Stimulated activated naive CD8-positive, alpha-beta T cell treated with anti-CD3 and anti-CD28 coated beads, Interleukin-15, Interleukin-2, amounts not matched to agents 100 U/mL and 50 U/mL, for 24 hours (primary cell): Measurements from ENCODE around the gene PTPRN2.
A peak's percentile ranks its signal among the peaks of the same experiment; 100 is the strongest.
"Not testable (repeated sequence)": the region's sequence is repeated elsewhere in the genome, so short reads cannot be mapped to it uniquely, and the experiment has no call there.

Source experiments
- ATAC-seq: fragments of 150-1000 bp; cut with Tn5 transposase; one replicate; pipeline ENCODE4 v1.10.0; 2021
- DNase-seq: peaks from one replicate; pipeline ENCODE4 v3.0.0; 2021

Gene PTPRN2

GRCh38 chr7:158166386-158167340 is 421.0 kb downstream of the PTPRN2 start:
- DNase-seq, result no peak
- no peak for ATAC-seq

DNA sequence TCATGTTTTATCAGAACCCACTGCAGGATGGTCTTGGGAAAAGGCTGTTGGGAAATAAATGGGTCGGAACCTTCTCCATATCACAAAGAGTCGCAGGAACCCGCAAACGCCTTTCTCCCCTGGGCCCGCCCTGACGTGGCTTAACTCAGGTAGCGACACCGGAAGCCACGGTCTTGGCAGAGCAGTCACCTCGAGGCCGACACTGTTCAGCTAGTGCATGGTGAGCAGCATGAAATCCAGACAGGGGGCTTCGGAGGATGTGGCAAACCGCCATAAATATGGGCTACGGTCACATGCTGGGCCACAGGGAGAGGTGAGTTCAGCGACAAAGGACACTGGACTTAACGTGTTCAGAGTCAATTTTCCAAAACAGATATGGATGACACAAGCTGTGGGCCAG is 421.9 kb downstream of the PTPRN2 start:
- ATAC-seq (no peak), DNase-seq (no peak)

DNA sequence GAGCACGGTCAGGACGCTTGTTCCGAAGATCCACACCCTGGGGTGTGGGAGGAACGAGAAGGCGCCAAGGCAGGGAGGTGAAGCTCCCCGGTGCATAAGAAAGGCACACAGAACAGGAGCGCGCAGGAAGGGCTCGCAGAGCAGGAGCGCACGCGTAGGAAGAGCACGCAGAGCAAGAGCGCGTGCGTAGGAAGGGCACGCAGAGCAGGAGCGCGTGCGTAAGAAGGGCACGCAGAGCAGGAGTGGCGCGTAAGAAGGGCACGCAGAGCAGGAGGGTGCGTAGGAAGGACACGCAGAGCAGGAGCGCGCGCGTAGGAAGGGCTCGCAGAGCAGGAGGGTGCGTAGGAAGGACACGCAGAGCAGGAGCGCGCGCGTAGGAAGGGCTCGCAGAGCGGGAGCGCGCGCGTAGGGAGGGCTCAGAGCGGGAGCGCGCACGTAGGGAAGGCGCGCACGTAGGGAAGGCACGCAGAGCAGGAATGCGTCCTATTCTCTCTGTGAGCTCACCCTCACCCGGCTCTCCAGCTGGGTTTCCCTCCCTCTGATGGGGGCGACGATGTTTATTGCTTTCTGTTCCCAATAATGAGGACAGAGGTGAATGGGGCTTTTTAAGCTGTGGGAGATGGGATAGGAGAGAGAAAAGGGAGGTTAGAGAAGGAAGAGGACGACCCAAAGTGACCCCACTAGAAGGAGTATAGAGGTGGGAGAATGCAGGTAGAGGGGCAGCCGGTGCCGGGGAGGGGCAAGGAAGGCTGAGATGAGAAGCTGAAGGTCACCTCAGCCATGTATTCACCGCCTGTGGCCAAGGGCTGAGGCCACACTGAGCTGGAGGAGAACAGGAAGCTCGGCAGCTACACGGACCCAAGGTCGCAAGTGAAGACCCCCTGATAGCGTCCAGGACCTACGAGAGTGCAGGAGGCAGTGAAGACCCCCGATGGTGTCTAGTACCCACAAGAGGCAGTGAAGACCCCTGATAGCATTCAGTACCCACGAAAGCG is 423.2 kb downstream of the PTPRN2 start:
- no peak for DNase-seq
- no peak for ATAC-seq

DNA sequence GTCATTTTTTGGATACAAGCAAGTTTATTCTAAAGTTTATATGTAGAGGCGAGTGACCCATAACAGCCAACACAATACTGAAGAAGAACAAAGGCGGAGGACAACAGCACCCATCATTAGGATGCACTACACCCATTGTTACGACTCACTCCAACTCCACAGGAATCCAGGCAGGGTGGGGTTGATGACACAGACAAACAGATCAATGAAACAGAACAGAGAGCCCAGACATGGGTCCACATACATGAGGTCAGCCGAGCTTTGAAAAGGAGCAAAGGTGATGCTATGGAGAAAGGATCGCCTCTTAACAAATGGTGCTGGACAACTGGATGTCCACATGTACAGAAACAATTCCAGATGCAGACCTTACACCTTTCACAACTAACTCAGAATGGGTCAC is 426.4 kb downstream of the PTPRN2 start:
- DNase-seq, result no peak
- ATAC-seq, result no peak

DNA sequence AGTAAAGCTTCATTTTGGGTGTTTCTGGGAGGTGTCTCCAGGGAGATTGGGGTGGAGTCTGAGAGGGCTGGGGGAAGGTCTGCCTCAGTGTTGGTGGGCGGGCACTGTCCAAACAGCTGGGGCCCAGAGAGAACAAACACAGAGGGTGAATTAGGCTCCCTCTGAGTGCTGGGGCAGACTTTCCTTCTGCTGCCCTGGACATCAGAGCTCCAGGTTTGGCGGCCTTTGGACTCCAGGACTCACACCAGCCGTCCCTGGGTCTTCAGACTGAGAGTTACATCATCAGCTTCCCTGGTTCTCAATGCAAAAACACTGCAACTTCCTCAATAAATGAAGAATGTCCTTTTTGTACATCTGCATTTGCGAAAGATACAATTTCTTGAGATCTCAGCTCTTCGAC is 427.4 kb downstream of the PTPRN2 start:
- DNase-seq (no peak), ATAC-seq (no peak)

DNA sequence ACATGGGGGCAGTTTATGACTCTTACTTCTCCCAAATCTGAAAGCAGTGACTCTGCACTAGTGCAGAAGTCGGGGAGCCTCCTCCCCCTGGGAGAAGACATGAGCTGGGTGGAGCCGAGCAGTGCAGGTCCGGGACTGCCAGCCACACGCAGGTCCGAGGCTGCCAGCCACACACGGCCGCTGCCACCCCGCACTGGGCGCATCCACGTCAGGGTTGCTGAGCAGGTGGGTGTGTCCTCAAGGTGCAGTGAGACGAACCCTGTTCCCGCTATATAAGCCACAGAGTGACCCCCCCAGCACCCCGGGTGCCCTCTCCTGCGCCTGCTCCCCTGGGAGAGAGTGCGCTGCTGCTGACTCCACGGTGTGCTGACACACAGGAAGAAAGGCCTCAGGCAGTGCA is 430.2 kb downstream of the PTPRN2 start:
- no peak for ATAC-seq
- no peak for DNase-seq

GRCh38 chr7:158151273-158151672 is 436.4 kb downstream of the PTPRN2 start:
- ATAC-seq, result not testable (repeated sequence)
- DNase-seq, result peak; percentile 5

DNA sequence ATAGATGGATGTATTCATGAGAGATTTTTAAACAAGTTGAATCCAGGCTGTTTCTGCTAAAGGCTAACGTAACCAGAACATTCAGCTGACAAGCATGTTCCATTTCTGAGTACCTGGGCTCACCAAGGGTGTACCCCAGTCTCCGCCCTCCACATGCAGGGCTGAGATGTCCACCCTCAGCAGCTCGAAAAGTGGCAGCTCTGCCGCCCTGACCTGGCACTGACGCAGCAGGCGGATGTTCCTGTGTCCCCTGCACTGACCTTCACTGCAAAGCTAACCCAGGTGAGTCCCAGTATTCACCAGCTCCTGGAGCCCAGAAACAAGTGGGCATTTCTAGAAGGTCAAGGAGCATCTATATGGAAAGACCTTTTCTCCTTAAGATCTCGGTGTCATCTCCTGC is 437.4 kb downstream of the PTPRN2 start:
- ATAC-seq (no peak), DNase-seq (no peak)

- DNase-seq, ATAC-seq: not testable (repeated sequence)
Measured at GRCh38 chr7:158147431-158147830, 440.2 kb downstream of the PTPRN2 start.

DNA sequence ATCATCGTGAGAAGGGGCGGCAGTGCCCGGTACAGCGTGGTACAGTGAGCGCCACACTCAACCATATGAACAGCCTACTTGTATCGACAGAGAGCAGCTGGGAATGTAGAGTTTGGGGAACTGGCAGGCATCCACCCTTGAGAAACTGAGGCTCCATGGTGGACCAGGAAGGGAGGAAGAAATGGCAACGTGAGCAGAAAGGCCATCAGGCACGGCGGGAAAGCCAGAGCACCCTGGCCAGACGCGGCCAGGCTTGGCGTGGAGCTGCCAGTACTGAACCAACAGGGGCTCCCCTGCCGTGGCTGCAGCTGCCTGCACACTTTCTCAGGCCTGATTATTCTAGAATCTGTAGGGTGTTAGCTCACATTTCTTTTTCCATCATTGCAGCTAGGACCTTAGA is 442.3 kb downstream of the PTPRN2 start:
- ATAC-seq, result no peak

GRCh38 chr7:158143196-158144120 is 444.2 kb downstream of the PTPRN2 start:
- DNase-seq (no peak), ATAC-seq (no peak)

More for the DNA sequence above, 442.3 kb downstream of the PTPRN2 start:
- DNase-seq, result no peak

DNA sequence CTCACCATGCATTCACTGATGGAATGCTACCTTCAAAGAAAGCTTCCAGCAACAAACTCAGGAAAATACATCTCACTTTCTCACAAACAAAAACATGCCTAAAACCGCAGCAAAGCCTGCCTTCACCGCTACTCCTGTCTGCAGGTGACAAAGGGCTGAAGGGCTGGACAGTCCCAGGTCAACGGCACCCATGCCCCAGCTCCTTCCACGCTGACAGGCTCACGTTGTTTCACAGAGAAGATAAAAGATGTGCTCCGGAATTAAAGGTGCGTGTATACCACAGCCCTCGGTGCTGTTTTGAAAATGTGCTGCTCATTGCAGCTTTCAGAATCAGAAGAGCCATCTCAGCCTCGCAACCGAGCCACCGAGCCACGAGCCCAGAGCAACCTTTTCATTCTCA is 445.0 kb downstream of the PTPRN2 start:
- ATAC-seq, result no peak
- no peak for DNase-seq

DNA sequence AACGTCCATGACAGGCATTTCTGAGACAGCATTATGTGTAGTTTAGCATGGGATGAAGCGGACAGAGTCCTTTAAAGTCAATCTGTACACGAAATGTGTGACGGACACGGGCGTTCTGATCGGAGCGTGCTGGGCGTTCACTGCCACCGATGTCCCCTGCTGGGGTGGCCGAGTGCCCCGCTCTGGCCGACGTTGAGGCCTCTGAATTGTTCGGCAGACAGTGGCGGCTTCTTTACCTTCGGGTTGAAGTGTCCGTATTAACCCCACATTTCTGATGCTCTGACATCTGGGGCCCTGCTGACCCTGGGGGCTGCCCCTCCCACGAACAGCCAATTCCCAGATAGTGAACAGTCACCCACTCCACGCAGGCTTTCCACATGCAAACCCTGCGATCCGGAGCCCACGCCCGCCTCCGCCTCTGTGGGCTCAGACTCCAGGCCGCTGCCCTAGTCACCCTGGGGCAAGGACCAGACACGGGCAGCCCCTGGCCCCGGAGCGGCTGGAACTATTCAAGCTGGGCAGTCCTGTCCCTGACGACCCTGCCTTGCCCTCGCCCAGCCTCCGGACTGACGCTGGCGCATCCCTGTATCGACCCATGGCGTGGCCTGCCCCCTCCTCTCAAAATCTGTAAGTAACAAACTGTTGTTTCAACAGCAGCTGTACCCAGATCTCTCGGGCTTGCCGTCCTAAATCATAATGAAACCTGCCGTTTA is 445.7 kb downstream of the PTPRN2 start:
- DNase-seq (no peak), ATAC-seq (no peak)

DNA sequence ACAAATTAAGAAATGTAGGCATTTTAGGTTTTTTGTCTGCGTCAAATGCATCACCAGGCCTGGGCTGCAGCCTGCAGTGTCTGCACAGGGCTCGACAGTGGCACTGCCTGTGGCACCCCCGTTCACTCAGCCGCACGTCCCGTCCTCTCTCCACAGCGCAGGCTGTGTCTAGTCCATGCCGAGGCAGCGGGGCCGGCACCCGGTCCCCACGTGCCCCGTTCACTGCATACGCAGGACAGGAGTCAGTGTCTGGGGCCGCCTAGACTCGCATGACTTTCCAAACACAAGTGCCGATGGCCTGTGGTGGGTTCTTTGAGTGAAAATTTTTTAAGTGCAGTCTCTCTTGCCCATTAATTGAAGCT is 446.4 kb downstream of the PTPRN2 start:
- ATAC-seq, result no peak

GRCh38 chr7:158140538-158141220 is 446.9 kb downstream of the PTPRN2 start:
- no peak for ATAC-seq
- no peak for DNase-seq

More for the DNA sequence above, 446.4 kb downstream of the PTPRN2 start:
- DNase-seq, result no peak

DNA sequence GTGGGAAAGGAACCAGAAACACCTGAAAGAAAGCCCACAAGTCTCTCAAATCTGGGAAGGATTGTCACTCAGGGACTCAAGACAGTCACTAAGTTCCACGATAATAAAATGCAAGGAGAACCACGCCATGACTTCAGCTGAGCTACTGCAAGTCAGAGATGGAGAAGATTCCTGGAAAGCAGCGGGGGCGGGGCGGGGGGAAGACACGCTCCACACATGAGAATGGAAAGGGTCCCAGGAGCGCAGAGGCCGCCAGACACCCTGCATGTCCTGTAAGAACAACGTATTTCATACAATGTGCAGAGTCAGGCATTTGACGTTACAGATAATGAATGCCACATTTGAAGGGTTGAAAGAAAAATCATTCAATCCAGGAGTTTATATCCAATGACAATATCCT is 448.1 kb downstream of the PTPRN2 start:
- ATAC-seq, result no peak
- no peak for DNase-seq

DNA sequence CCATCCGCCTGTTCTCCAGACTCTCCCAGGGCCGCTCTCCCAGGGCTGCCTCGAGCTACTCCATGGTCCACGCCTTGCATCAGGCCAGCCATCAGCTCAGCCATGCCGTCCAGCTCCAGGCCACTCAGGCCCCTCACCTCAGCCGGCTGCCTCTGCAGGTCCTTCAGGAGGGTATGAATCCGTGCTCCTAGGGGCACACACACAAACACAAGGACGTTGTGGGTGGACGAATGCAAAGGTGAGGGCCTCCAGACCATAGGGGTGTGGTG is 449.4 kb downstream of the PTPRN2 start:
- ATAC-seq (no peak), DNase-seq (no peak)

DNA sequence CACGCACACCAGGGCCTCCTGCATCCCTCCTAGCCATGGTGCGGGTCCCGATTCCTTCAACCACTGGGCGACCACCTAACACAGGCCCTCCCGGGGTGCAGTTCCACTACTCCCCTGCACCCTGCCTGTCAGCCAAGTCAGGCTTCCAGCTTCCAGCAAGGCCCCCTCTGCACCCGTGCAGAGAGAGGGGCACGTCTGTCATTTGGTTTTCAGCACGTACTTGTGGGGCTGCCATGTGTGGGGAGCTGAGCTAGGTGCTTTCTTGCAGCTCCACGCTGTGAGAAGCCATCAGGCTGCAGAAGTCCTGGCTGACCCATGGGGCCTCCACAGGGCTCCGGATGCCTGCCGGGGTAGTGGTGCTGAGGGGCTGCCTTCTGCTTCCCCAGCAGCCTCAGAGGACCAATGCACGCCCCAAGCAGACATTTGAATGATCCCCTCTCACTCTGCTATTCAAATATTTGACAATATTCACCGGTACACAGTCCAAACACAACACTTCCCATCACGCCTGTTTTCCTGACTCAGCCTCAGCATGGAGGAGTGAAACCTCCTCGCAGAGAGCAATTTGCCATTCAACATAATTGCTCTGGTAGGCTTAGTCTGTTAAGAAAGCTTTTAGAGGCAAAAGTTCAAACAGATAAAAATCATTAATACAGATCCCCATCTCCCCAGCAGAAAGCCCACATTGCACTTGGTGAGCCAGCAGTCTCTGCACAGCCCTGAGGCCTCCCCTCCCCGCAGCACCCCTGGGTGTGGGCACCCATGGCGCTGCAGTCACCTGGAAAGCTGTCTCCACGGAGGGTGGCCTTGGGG is 449.9 kb downstream of the PTPRN2 start:
- DNase-seq, result no peak
- no peak for ATAC-seq

- DNase-seq (no peak), ATAC-seq (no peak)
Measured at GRCh38 chr7:158135931-158136330, 451.7 kb downstream of the PTPRN2 start.

DNA sequence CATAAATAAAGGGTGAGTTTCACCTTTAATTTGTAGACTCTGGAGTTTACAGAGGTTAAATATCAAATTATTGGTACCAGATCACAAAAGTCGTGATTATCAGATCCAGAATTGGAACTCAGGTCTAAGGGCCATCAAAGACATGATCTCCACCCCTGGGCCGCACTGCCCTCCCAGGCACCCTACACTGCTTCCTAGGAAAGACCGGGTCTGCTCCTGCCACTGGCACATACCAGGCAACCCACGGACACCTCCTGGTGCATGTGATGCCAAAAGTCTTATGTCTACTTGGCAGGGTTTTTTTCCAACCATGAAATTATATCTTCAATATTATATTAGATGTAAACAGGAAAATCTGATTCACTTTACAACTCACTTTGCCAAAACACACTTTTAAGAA is 452.8 kb downstream of the PTPRN2 start:
- DNase-seq (no peak), ATAC-seq (no peak)
